Ovary (tissue), 9 donors: ENCODE results near the gene PDE4C. TPM values are rescaled to one million over a fixed set of nuclear protein-coding genes. Genes with fewer than 3 reads are reported as not detected.

Source experiments
- DNase-seq, 5 donors: peaks; one replicate each; pipeline ENCODE4 v3.0.0-alpha.2; 2019 to 2020
- H3K27ac ChIP-seq, 2 donors: fragments of 200-600 bp; one replicate each; pipeline versions ENCODE4 v1.5.1 to v1.8.0; 2019 to 2022
- H3K27me3 ChIP-seq: fragments of 200-600 bp; one replicate; pipeline ENCODE4 v1.8.0; 2022
- H3K36me3 ChIP-seq: fragments of 200-600 bp; sonication (generic); one replicate; pipeline ENCODE4 v1.5.1; 2019
- H3K4me1 ChIP-seq: one replicate; pipeline ENCODE4 v1.8.1; 2013; ENCODE audit warnings: mild to moderate bottlenecking, moderate library complexity; ENCODE audit not compliant: insufficient read depth
- H3K4me3 ChIP-seq: fragments of 200-600 bp; sonication (generic); one replicate; pipeline ENCODE4 v1.5.1; 2017
- H3K9me3 ChIP-seq, 2 donors: fragments of 200-600 bp in 1 of 2; sonication (generic) in 1 of 2; one replicate each; pipeline versions ENCODE4 v1.5.1 to v1.8.1; 2013 to 2019; ENCODE audit warnings: mild to moderate bottlenecking in 1 of 2, moderate library complexity in 1 of 2
- CTCF ChIP-seq, 3 donors: fragments of 450-650 bp in 2 of 3; fragments of 200-600 bp in 1 of 3; IDR thresholded peaks; one replicate each; pipeline versions ENCODE4 v1.5.1 to v1.8.0; 2016 to 2022; ENCODE audit warnings: antibody characterized with exemption in 3 of 3, mild to moderate bottlenecking in 1 of 3
- EP300 ChIP-seq: sonication (generic); formaldehyde crosslinking; IDR thresholded peaks from one replicate; pipeline ENCODE4 v1.6.1; 2017; ENCODE audit warnings: antibody characterized with exemption
- POLR2A ChIP-seq: fragments of 450-650 bp; IDR thresholded peaks from one replicate; pipeline ENCODE4 v1.6.1; 2017; ENCODE audit warnings: antibody characterized with exemption, mild to moderate bottlenecking, moderate library complexity
- WGBS, 3 donors: extraction: QIAGEN DNeasy Blood & Tissue Kit in 1 of 3; methylation state at CpG; one replicate each; pipeline versions ENCODE4 v1.1.5 to v1.1.7; 2013 to 2017; 5-methylcytosine and 5-hydroxymethylcytosine counted together
- intact Hi-C, 4 donors: fragments of 100-400 bp; cut with DNase I; formaldehyde crosslinking; loops; one replicate each; pipeline versions ENCODE4 v1.11.0 to v1.15.1; 2022 to 2023
- polyA plus RNA-seq, 2 donors: library from polyadenylated mRNA; stranded (reverse); fragments of 200-250 nt in 1 of 2; fragments of 350-450 nt in 1 of 2; fragmentation: Illumina TruSeq in 1 of 2; extraction: RNeasy Lipid Tissue Mini Kit (QIAGEN cat#74804) in 1 of 2; gene quantifications; one replicate each; pipeline ENCODE4 v1.2.3, GENCODE V29; 2013 to 2014
- total RNA-seq, 7 donors: library from RNA; depleted of rRNA in 2 of 7; stranded (reverse); fragments of >200 nt in 2 of 7; fragmentation: NEBNext Ultra II Directional in 3 of 7; extraction: Animal tissue kit (Norgen Biotek cat#: 25700) in 3 of 7; gene quantifications; one replicate each; pipeline versions ENCODE4 v1.1.0 to v1.2.4, GENCODE V29; 2016 to 2023
- donor health status: DM: no; HTN: no; CAD: no; lungs with moderate emphysema.
- donor health status: DM: no; HTN: no; CAD: no.
- donor health status: Bipolar disorder and iron deficiency.
- donor health status: DM: yes; HTN: yes; CAD: no.
- donor health status: DM: no; HTN: no; CAD: no.
- donor health status: DM: yes; HTN: yes; CAD: no.

PDE4C gene
- total and polyA plus RNA-seq, 9 donors: 0.50 to 1.7 (median 0.98) TPM; not detected in 1

GRCh38 chr19:18259893-18260292 is 33.7 kb upstream of the PDE4C start:
- Histone ChIP-seq H3K9me3 (no peaks in the 10 kb centered on the region), H3K4me1 (no peaks in the 10 kb centered on the region), H3K4me3 (no peak overlapping the region), H3K36me3 (no peaks in the 10 kb centered on the region), H3K27ac (no peak overlapping the region), H3K27me3 (no peaks in the 10 kb centered on the region)
- DNase-seq: no peak
- no peak for TF ChIP-seq EP300
- no peak for TF ChIP-seq POLR2A
- no peak for TF ChIP-seq CTCF (IDR thresholded peaks at IDR 0.05)
- intact Hi-C loops: loop anchor here in 2 of 4 donors (10.0 kb wide), 4 partner anchors 45 to 255 kb away; partner anchors contain the start of genes ARRDC2 (in 1 of the 2) and MPV17L2 (in 1 of the 2)
- WGBS, 3 donors: 87 to 94% (median 90%) methylated on average over 4 of the region's 4 CpGs

- H3K4me3 ChIP-seq: no peak overlapping the region
- no peaks in the 10 kb centered on the region for H3K9me3 ChIP-seq
- H3K27me3 ChIP-seq: no peaks in the 10 kb centered on the region
- TF ChIP-seq CTCF (IDR thresholded peaks at IDR 0.05) (no peak), POLR2A (no peak), EP300 (no peak)
- WGBS, 3 donors: 85 to 89% (median 87%) methylated on average over 51 to 55 of the region's 55 CpGs
- H3K27ac ChIP-seq: no peak overlapping the region
- DNase-seq: peak in 2 of 5 donors; percentile 37 to 41
- H3K36me3 ChIP-seq: no peaks in the 10 kb centered on the region
- intact Hi-C loops: loop anchor here in 2 of 4 donors (10.0 kb wide), 3 partner anchors 63 to 253 kb away; partner anchors contain the start of genes ARRDC2 (in 1 of the 2) and MPV17L2 (in 1 of the 2)
- no peaks in the 10 kb centered on the region for H3K4me1 ChIP-seq
Measured at GRCh38 chr19:18257503-18258470, 31.5 kb upstream of the PDE4C start.

- WGBS, 3 donors: 9 to 21% (median 11%) methylated on average over 15 to 24 of the region's 24 CpGs
- no peaks in the 10 kb centered on the region for H3K4me1 ChIP-seq
- H3K9me3 ChIP-seq: no peaks in the 10 kb centered on the region
- H3K27ac ChIP-seq: no peak overlapping the region
- no peak for TF ChIP-seq POLR2A
- no peak for TF ChIP-seq CTCF (IDR thresholded peaks at IDR 0.05)
- no peak for TF ChIP-seq EP300
- H3K36me3 ChIP-seq: no peaks in the 10 kb centered on the region
- intact Hi-C loops: loop anchor here in 3 of 4 donors (5.0 to 10.0 kb wide), 5 partner anchors 60 to 250 kb away; partner anchors contain the start of genes ARRDC2 (in 2 of the 3) and MPV17L2 (in 1 of the 3)
- no peak overlapping the region for H3K4me3 ChIP-seq
- DNase-seq: peak in 1 of 5 donors; percentile 33
- no peaks in the 10 kb centered on the region for H3K27me3 ChIP-seq
Measured at GRCh38 chr19:18254546-18255503, 28.6 kb upstream of the PDE4C start.

- Histone ChIP-seq H3K9me3 (no peaks in the 10 kb centered on the region), H3K4me1 (no peaks in the 10 kb centered on the region), H3K4me3 (no peak overlapping the region), H3K36me3 (no peaks in the 10 kb centered on the region), H3K27me3 (no peaks in the 10 kb centered on the region), H3K27ac (no peak overlapping the region)
- TF ChIP-seq POLR2A: no peak
- intact Hi-C loops: loop anchor here in 3 of 4 donors (2.0 to 10.0 kb wide), 6 partner anchors 59 to 249 kb away; partner anchors contain the start of genes ARRDC2 (in 2 of the 3) and MPV17L2 (in 2 of the 3)
- 26 to 37% (median 30%) methylated on average over 5 of the region's 5 CpGs for WGBS, 3 donors
- DNase-seq: no peak
Measured at GRCh38 chr19:18253716-18254115, 27.5 kb upstream of the PDE4C start.
